ENCODE data around the gene JMJD6. TPM values are rescaled to one million over a fixed set of nuclear protein-coding genes. Genes with fewer than 3 reads are reported as not detected.
A peak's percentile ranks its signal among the peaks of the same experiment; 100 is the strongest.

JMJD6 gene
- total and polyA plus RNA-seq, 9 of the 15 experiments (the other 6 are each of a cell fraction or from before 2014, with no cell fraction given) = 2.5 to 52.3 (median 36.3) TPM

- TF ChIP-seq MYC (IDR thresholded peaks at IDR 0.05; ENCODE audit: low read depth, low read length) = 0 out of 2 replicates have a peak, but pooled peaks have one; percentile 33
- TF ChIP-seq MYC (CRISPR knock-in tag; IDR thresholded peaks at IDR 0.05; ENCODE audit: borderline replicate concordance, low read depth) = no peak
- peak; percentile 66 for TF ChIP-seq BHLHE40 (IDR thresholded peaks at IDR 0.05; ENCODE audit: low read length)
- no peak for TF ChIP-seq RBM15 (IDR thresholded peaks at IDR 0.05; ENCODE audit: insufficient read depth, low read length)
- TF ChIP-seq HLTF (IDR thresholded peaks at IDR 0.05) = no peak
- no peak for TF ChIP-seq TFAP4 (CRISPR knock-in tag; IDR thresholded peaks at IDR 0.05; ENCODE audit: borderline replicate concordance)
- 0 out of 2 replicates have a peak, but pooled peaks have one; percentile 18 for TF ChIP-seq SMARCE1 (IDR thresholded peaks at IDR 0.05)
- TF ChIP-seq ETV1 (tag; conservative IDR thresholded peaks at IDR 0.05; ENCODE audit: low read depth) = no peak
- TF ChIP-seq MAFG (tag; conservative IDR thresholded peaks at IDR 0.05) = peak; percentile 80
- TF ChIP-seq ZNF384 (IDR thresholded peaks at IDR 0.05; ENCODE audit: low read depth, low read length) = peak; percentile 89
- TF ChIP-seq ATF1 (CRISPR knock-in tag; IDR thresholded peaks at IDR 0.05) = no peak
- no peak for TF ChIP-seq ATF1 (tag; IDR thresholded peaks at IDR 0.05)
- TF ChIP-seq ZFP30 (CRISPR knock-in tag; IDR thresholded peaks at IDR 0.05; ENCODE audit: borderline replicate concordance) = no peak
- TF ChIP-seq TCF7L2 (IDR thresholded peaks at IDR 0.05; ENCODE audit: low read depth, low read length) = no peak
- TF ChIP-seq ATF3 (IDR thresholded peaks at IDR 0.05) = peak; percentile 33; the same call in 1 of the 2 replicates
- no peak for TF ChIP-seq ATF3 (CRISPR knock-in tag; conservative IDR thresholded peaks at IDR 0.05)
- no peak for TF ChIP-seq ZNF347 (CRISPR knock-in tag; IDR thresholded peaks at IDR 0.05; ENCODE audit: low read depth)
- TF ChIP-seq KHSRP (IDR thresholded peaks at IDR 0.05) = no peak
- no peak for TF ChIP-seq HSF4 (CRISPR knock-in tag; IDR thresholded peaks at IDR 0.05; ENCODE audit: borderline replicate concordance)
- TF ChIP-seq FOXJ3 (CRISPR knock-in tag; IDR thresholded peaks at IDR 0.05) = no peak
- TF ChIP-seq U2AF2 (optimal IDR thresholded peaks at IDR 0.05; ENCODE audit: low read depth, low read length) = no peak
- no peak for TF ChIP-seq ZNF780A (CRISPR knock-in tag; IDR thresholded peaks at IDR 0.05)
- no peak for TF ChIP-seq ZBTB17 (CRISPR knock-in tag; IDR thresholded peaks at IDR 0.05)
- no peak for TF ChIP-seq ARHGAP35 (IDR thresholded peaks at IDR 0.05; ENCODE audit: partially characterized antibody)
- peak; percentile 47; the same call in 1 of the 2 replicates for TF ChIP-seq SMARCA4 (IDR thresholded peaks at IDR 0.05)
- TF ChIP-seq POU5F1 (IDR thresholded peaks at IDR 0.05; ENCODE audit: borderline replicate concordance, low read depth, low read length, partially characterized antibody) = no peak
- no peak for TF ChIP-seq ZNF445 (CRISPR knock-in tag; IDR thresholded peaks at IDR 0.05; ENCODE audit: low read depth)
- no peak for TF ChIP-seq CREBBP (IDR thresholded peaks at IDR 0.05; ENCODE audit: low read depth, low read length)
- no peak for TF ChIP-seq CHD1 (IDR thresholded peaks at IDR 0.05; ENCODE audit: low read length)
- TF ChIP-seq MNT (conservative IDR thresholded peaks at IDR 0.05) = 0 out of 4 replicates have a peak, but pooled peaks of 1 of the 2 experiments have one; percentile 19
Observed at GRCh38 chr17:76689859-76690258, 36.5 kb downstream of the JMJD6 start (continued).
